ENCODE results near the gene SPRN.
"Not testable (repeated sequence)": the region's sequence is repeated elsewhere in the genome, so short reads cannot be mapped to it uniquely, and the experiment has no call there.

SPRN gene

DNA sequence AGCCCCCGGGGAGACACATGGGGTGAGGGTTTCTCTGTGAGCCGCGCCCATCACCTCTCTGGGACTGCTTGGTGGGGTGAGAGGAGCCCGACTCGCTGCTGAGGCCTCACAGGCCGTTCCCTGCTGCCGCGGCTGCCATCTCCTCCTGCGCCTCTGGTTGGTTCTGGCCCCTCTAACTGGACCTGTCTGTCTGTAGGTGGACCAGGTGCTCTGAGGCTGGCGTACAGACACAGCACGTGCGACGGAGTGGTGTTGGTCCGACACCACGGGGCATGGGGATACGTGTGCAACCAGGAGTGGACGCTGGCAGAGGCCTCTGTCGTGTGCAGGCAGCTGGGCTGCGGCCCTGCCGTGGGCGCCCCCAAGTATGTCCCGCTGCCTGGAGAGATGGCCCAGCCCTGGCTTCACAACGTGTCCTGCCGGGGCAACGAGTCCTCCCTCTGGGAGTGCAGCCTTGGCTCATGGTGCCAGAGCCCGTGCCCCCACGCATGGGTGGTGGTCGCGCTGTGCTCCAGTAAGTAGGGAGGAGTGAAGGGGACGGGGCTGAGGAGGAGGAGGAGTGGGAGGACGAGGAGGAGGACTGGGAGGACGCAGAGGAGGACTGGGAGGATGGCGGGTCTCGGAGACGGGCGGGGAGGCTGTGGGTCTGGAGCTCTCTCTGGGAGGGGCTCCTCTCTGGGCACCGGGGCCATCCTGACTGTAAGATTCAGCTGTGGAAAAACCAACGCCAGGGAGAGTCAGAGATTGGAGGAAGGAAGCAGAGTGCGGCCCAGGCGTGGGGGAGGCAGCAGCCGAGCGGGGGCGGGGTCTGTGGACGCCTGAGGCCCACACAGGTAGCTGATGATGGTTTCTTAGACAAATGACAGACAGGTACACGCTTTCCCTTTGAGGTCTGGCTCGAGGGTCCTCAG, 31.9 kb upstream of the SPRN start:
- DNase-seq (ENCODE audit: low read depth) = no peak

DNA sequence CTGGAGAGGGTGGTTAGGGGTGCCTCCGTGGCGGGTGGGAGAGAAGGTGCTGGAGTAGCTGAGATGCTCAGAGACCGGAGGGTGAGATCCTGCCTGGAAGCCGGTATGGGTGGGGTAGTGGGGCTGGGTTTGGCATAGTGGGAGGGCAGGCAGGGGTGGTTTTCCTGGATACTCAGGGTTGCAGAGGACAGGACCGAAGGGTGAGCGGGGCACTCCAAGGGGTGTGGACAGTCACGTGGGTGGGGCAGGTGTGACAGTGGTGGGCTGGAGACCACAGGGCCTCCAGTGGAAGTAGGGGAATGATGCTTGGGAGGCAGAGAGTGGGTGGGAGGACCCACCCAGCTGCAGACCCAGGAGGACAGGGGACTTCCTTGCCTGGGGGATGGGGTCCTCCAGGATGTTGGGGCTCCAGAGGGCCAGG, 31.2 kb upstream of the SPRN start:
- no peak for DNase-seq (ENCODE audit: low read depth)

DNA sequence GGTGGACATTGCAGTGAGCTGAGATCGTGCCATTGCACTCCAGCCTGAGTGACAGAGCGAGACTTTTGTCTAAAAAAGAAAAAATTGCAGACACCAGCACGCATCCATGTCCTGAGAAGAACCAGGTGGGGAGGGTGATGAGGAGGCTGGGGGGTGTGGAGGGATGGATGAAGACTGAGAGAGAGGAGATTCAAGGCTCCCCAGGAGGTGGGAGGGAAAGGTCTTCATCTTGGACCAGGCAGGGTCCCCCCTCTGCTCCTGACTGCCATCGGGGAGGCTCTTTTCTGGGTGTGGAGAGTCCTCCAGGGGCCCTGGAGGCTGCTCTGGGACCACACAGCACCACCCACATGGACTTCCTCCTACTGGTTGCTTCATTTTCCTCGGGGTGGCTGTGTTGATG, 30.8 kb upstream of the SPRN start:
- no peak for DNase-seq (ENCODE audit: low read depth)

DNA sequence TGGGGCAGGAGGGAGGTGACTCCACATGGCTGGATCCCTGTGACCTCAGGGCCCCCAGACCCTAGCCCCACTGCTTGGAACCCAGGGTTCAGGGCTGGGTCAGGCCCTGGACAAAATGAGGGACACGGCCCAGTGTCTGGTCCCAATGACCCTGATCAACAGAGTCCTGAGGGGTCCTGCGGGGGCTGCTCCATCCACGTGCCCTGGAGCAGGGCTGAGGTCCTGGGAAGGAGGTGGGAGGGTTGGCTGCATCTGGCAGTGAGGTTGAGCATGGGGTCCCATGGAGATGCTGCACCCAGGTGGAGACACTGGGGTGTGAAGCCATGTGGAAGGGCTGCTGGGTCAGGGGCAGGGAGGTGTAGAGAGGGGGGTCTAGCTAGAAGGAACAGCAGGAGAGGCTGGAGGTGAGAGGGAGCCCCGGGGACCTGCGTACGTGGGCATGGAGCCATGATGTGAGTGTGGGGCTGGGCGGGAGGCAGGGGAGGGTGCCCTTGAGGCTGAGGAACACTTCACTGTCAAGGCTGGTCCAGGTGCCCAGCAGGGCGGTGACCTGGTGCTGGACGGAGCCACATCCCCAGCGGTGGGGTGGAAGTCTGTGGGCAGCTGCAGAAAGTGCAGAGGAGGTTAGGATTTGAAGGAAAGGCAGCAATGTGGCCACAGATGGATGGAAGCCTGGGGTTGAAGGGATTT, 29.9 kb upstream of the SPRN start:
- no peak for DNase-seq (ENCODE audit: low read depth)

DNA sequence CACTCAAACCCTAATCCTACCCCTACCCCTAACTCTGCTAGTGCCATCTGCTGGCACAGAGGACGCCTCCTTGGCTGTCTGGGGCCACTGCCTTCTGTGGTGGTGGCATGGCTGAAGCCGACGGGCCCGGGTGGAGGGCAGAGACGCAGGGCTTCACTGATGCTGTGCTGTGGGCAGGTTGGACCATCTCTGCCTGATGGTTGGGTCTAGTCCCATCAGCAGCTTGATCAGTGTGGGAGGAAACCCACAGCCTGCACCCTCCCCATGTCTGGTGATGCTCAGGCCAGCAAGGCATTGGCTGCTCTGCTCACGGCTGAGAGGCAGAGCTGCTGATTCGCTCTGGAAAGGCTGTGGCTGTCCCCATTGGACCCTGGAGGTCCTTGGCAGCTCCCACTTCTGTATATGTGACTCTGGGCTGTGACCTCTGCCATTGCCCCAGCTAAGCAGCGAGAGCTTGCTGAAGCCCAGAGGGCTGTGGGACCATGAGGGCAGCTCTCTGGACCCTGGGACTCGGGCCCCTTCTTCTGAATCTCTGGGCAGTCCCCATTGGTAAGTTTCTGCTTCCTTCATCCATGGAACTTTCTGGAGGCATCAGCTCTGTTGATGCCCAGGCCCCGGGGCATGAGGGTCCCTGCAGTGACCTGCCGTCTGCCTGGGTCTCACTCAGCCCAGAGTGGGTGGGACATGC, 29.2 kb upstream of the SPRN start, which contains the start of gene SCART1:
TSS of gene SCART1 (plus strand) at position 430 of the 688 bp plus-strand sequence. CDS start at position 483, 53 bp downstream.
- DNase-seq (ENCODE audit: low read depth) = no peak

DNA sequence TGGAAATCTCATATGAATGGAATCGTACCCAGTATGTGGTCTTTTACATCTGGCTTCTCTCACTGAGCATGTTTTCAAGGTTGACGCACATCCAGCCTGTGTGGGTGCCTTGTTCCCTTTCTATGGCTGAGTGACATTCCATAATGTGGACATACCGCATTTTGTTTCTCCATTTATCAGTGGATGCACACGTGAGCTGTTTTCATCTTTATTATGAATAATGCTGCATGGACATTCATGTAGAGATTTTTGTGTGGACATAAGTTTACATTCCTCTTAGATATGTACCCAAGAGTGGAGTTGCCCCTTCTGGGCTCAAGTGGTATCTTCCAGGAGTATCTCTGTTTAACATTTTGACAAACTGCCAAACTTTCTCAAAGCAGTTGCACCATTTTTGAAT, 28.0 kb upstream of the SPRN start:
- DNase-seq (ENCODE audit: low read depth) = no peak

DNA sequence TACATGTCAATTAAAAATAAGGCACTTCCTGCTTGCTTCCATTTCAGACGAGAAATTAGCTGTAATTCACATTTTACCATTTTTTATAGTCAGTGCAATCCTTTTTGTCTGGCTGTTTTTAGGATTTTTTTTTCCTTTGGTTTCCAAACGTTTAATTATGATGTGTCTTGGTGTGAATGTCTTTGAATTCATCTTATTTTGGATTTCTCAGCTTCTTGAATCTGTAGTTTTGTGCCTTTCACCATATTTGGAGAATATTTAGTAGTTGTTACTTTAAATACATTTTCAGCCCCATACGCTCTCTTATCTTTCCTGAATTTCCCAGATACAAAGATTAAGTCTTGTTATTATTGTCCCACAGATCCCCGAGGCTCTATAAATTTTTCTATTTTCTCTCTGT, 26.9 kb upstream of the SPRN start:
- DNase-seq (ENCODE audit: low read depth) = no peak

DNA sequence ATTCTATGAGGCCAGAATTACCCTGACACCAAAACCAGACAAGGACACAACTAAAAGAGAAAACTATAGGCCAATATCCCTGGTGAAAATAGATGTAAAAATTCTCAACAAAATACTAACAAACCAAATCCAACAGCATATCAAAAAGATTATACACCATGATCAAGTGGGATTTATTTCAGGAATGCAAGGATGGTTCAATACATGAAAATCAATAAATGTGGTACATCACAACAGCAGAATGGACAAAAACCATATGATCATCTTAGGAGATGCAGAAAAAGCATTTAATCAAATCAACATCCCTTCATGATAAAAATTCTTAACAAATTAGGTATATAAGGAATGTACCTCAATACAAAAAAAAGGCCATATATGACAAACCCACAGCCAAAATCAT, 23.7 kb upstream of the SPRN start:
- DNase-seq (ENCODE audit: low read depth) = no peak

DNA sequence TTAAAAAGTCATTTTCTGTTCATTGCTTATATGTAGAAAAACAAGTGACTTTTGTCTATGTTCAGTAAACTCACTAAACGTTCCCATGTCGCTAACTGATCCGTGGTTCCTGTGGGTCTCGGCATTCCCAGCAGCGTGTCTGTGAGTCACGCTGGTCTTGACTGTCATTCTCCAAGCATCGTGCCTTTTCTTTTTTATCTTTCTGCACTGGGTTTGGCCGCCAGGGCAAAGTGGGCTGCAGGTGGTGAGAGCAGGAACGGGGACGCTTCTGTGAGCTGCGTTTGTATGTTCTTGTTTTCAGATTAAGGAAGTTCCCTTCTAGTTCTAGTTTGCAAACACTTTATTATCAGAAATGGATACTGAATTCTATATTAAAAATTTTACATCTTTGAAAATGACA, 22.6 kb upstream of the SPRN start:
- no peak for DNase-seq (ENCODE audit: low read depth)

DNA sequence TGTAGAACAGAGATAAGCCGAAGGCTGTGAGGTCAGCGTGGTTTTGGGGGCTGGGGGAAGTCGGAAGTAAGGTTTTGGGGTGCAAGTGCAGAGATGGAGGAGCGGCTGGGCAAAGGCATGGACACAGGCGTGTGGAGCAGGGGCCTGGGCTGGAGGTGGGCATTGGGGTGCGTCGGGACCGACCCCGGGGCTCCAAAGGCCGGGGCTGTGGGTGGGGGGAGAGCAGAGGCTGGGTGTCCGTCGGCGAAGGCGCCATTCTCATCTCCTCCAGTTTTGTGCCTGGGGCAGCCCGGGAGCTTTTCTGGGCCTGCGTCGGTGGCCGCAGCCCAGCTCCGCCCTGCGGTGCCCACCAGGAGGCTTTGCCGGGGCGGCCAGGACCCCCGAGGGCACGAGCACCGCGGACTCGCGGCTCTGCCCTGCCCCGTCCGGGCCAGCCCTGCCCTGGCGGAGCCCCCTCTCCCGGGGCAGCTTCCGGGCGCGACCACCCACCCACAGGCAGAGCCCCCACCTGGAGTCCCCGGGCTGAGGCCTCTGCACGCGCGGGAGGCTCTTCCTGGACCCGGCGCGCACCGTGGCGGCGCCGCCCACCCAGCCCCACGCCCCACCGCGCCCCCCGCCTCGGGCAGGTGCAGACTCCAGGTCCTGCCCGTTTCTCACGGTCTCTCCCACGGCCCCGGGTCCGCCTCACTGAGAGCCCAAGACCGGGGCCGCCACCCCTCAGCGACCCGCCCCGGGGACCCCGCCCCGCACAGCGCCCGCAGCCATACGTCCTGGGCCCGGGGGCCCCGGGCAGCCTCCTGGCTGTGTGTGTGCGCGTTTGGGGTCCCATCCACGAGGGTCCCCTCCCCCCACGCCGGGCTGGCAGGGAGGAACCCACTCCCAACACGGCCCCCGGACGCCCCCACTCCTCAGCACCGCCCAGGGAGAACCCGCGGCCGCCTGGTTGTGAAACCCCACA, 21.6 kb upstream of the SPRN start:
- no peak for DNase-seq (ENCODE audit: low read depth)

DNA sequence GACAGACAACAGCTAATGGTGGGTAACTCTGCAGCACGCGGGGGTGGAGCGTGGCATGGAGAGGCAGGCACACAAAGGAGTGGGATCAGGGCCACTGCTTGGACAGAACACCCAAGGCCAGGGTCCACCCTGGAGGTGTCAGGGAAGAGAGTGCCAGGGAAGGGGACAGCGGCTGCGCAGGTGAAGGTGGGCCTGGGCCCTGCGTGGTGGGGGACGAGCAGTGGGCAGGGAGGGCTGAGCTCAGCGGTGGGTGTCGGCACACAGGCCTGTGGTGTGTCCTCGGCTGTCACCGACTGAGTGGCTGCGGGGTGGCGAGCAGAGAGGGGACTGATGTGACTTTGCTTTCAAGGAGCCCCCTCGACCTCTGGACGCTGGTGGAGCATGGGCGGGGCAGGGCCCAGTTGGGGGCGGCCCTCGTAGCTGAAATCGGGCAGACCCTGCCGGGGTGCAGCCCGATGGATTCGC, 20.9 kb upstream of the SPRN start:
- no peak for DNase-seq (ENCODE audit: low read depth)

DNA sequence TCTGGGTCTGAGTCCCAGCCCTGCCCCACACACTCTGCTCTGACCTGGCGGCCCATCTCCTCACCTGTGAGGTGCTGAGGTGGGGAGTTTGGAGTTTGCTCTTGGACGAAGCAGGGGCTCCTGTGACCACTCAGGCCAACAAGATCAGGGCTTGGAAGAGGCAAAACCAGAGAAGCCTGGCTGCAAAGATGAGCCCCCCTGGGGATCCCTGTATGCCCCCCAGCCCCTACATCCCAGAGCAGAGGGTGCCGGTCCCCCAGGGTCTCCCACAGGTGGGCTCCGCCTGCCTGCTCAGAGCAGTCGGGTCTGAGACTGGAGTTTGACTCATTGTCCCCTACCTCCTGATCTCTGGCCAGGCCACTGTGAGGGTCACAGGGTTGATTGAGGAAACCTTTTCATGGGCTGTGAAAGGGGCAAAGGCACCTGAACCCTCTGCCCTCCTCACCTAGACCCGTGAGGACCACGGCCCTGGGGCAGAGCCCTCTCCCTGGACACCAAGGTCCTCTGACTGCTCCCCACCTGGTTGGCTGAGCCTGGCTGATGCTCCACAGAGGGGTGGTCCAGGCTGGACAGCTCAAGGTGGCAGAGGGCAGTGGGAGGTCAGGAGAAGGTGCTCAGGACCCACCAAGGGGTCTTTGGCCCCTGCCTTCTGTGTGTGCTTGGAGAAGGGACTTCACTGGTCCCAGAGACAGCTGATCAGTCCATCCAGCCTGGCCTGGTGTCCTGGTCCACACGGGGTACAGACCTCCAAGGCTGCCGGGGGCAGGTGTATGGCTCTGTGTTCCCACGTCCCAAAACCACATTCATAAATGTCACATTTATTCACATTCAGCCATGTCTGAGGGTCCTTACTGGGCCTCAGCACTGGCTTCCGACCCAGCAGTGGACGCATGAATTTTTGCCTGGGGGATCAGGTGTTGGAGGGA, 20.2 kb upstream of the SPRN start:
- DNase-seq (ENCODE audit: low read depth) = no peak

DNA sequence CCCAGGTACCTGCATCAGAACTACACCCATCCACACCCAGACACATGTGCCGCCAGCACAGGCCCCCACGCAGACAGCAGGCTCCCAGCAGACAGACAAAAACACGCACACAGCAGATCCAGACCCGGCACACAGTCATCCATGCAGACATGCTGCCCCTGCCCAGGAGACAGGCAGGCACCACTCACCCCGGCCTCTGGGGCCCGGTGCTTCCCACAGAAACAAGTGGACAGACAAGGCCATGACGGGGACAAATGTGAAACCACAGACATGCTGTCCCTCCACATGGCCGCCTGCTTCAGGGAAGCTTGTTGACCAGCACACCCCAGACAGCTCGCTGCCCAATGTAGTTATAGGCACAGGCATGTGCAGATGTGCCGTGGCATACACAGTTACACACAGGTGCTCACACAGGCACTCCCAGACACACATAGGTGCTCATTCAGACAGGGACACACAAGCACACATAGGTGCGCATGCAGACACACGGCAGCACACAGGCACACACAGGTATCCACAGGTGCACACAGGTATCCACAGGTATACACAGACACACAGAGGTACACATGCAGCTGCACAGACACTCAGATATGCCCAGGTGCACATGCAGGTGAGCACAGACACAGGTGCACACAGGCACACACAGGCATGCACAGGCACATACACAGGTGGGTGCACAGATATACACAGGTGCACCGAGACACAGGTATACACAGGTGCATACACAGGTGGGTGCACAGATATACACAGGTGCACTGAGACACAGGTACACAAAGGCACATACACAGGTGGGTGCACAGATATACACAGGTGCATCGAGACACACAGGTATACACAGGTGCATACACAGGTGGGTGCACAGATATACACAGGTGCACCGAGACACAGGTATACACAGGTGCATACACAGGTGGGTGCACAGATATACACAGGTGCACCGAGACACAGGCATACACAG, 18.8 kb upstream of the SPRN start:
- DNase-seq (ENCODE audit: low read depth) = no peak

DNA sequence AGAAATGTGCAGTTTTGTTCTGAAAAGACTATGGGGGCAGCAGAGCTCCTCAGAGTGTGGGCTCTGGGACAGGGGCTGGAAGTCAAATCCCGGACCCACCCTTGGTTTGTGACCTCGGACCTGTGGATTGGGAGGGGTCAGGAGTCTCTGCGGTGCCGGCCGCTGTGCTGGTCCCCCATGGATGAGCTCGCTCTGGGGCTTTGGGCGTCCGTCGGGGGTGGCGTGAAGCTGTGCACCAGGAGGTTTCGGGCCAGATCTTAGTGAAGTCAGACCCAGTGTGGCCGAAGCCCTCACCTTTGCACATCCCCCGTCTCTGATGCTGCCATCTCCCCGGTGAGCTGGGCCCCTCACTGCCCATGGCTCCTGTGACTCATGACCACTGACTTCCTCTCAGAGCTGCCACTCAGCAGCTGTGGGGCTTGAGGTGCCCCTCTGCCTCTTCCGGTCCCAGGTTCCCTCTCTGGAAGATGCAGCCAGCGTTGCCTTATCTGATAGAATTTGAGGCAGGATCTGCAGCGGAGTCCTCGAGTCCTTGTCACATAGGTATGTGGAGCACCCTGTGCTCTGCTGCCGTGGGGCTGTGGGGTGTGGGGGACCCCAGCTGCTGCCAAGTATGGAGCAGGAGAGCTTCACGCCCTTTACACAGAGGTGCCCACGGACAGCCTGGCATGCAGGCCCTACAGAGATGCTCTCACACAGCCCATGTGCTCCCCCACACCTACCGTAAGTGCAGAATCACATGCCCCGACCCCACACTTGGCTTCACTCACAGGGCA, 18.0 kb upstream of the SPRN start:
- DNase-seq (ENCODE audit: low read depth) = no peak

DNA sequence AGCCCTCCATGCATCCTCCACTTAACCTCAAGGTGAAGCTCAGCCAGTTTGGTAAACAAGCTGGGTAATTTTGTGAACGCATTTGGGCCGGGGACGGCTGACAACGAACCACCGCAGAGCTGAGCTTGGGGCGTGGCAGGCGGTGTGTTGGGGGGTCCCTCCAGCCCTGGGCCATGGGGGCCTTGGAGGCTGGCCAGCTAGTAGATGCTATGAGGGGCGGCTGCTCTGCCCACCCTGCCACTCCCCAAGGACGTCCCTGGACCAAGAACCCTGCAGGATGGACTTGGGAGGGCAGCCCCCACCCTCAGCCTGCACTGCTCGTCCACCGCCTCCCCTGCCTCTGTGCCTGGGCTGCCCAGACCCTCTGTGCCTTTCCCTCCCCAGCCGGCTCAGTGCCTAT, 17.4 kb upstream of the SPRN start:
- no peak for DNase-seq (ENCODE audit: low read depth)

DNA sequence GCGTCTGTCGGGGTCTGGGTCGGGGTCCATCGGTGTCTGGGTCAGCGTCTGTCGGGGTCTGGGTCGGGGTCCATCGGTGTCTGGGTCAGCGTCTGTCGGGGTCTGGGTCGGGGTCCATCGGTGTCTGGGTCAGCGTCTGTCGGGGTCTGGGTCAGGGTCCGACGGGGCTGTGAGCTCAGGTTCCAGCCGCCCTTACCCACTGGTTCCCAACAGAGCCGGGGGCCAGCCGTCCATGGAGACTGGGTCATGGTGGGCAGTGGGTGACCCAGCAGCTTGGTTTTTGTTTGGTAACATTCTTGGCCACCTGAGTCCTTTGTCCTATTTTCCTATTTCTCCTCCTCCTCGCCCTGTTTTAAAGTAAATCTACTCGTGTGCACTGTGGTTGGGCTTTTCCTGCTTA, 16.9 kb upstream of the SPRN start:
- DNase-seq (ENCODE audit: low read depth) = not testable (repeated sequence)

DNA sequence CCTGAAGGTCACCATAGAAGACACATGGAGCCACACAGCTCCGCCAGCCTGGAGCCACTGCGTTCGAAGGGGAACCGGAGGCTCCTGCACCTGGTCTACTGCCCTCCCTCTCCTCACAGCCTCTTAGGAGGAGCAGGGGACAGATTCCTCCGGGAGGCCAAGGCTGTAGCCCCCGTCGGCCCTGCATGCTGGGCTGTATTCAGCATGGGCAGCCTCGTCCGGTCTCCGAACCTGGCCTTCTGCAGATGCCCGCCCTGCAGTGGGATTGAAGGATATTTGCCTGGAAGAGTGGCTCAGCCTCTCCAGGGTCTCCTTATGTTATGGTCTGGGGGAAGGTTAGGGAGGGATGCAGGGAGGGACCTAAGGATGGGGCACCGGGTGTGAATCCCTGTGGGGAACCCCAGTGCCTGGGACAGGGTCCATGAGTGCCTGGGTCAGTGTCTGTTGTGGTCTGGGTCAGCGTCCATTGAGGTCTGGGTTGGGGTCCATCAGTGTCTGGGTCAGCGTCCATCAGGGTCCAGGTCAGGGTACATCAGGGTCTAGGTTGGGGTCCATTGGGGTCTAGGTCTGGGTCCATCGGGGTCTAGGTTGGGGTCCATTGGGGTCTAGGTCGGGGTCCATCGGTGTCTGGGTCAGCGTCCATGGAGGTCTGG, 16.3 kb upstream of the SPRN start:
- no peak for DNase-seq (ENCODE audit: low read depth)

Measured in HS-5 (cell line).